Measurements from ENCODE around the gene SLC35A1.
A peak's percentile ranks its signal among the peaks of the same experiment; 100 is the strongest.

SLC35A1 gene, protein sequence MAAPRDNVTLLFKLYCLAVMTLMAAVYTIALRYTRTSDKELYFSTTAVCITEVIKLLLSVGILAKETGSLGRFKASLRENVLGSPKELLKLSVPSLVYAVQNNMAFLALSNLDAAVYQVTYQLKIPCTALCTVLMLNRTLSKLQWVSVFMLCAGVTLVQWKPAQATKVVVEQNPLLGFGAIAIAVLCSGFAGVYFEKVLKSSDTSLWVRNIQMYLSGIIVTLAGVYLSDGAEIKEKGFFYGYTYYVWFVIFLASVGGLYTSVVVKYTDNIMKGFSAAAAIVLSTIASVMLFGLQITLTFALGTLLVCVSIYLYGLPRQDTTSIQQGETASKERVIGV

DNA sequence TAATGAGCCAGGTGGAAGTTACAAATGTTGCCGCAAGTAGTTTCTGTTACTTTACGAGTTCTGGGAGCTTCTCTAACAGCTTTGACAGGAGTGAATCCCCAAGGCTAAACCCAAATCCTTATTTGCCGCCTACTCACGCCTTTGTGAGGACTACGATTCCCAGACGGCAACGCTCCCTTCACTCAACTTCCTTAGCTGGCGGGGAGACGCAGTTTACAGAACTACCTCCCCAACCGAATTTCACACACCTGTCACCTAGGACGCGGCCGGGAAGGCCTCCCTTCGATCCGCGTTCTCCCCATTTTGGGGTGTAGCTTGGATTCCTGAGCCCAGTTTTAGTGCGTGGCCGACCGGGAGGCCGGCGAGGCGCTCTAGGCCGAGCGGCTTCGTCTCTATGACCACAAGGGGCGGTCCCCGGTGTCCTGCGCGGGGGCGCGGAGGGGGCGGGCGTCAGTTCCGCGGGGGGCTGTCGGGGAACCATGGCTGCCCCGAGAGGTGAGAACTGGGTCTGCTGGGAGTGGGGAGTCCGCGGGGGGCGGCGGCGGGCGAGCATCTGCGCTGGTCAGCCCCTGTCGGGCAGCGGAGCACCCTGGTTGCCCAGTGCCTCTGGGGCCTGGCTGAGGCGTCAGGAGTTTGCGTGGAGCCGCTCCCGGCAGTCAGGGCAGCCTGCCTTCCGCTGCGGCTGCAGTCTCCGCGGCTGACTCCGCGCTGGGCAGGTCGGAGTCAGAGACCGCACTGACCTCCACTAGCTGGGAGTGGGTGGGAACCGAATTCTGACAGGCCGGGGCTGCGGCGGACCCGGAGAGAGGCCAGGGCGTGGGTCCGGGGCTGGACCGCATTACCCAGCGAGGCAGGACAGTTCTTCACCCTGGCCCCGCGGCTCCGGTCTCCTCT lies at the start of gene SLC35A1:
SLC35A1 (plus strand) TSS at position 450 of the 894 bp plus-strand sequence; CDS start at position 480, 30 bp downstream.
- Histone ChIP-seq H3K4me1 (ENCODE audit: insufficient read depth, low read length) (peaks cover 9% of the 10 kb centered on the region), H2AFZ (ENCODE audit: low read depth, low read length) (peak within 1 kb of the TSS; percentile 90), H3K4me3 (ENCODE audit: low read length) (peak within 1 kb of the TSS; percentile 95), H3K36me3 (ENCODE audit: insufficient read depth, low read length) (no peaks in the 10 kb centered on the region), H3K9me3 (ENCODE audit: low read length) (no peaks in the 10 kb centered on the region), H3K27me3 (ENCODE audit: insufficient read depth, low read length) (no peaks in the 10 kb centered on the region)

DNA sequence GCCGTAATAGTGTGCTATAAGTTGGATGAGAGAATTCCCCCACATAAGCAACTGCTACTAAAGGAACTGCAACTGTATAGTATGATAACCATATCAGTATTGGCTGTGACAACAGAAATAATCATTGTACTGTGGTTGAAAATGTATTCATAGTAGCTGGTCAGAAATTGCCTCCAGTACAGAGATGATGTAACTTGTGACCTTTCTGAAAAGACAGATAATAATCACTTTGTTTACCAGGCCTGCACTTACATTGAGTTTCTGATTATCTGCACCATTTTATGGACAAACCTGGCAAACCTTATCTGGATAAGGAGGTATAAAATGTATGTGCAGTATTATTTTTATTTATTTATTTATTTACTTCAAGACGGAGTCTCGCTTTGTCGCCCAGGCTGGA lies 46.0 kb upstream of the SLC35A1 start:
- Histone ChIP-seq H3K27me3 (ENCODE audit: insufficient read depth, low read length) (no peaks in the 10 kb centered on the region), H3K36me3 (ENCODE audit: insufficient read depth, low read length) (no peaks in the 10 kb centered on the region), H3K4me1 (ENCODE audit: insufficient read depth, low read length) (no peaks in the 10 kb centered on the region), H3K4me3 (ENCODE audit: low read length) (no peak overlapping the region), H3K9me3 (ENCODE audit: low read length) (no peaks in the 10 kb centered on the region), H2AFZ (ENCODE audit: low read depth, low read length) (no peak overlapping the region)

- Histone ChIP-seq H3K36me3 (ENCODE audit: insufficient read depth, low read length) (no peaks in the 10 kb centered on the region), H3K4me1 (ENCODE audit: insufficient read depth, low read length) (no peaks in the 10 kb centered on the region), H2AFZ (ENCODE audit: low read depth, low read length) (no peak overlapping the region), H3K27me3 (ENCODE audit: insufficient read depth, low read length) (no peaks in the 10 kb centered on the region), H3K4me3 (ENCODE audit: low read length) (no peak overlapping the region), H3K9me3 (ENCODE audit: low read length) (no peaks in the 10 kb centered on the region)
These were observed 42.3 kb upstream of the SLC35A1 start for GRCh38 chr6:87430499-87430898.

DNA sequence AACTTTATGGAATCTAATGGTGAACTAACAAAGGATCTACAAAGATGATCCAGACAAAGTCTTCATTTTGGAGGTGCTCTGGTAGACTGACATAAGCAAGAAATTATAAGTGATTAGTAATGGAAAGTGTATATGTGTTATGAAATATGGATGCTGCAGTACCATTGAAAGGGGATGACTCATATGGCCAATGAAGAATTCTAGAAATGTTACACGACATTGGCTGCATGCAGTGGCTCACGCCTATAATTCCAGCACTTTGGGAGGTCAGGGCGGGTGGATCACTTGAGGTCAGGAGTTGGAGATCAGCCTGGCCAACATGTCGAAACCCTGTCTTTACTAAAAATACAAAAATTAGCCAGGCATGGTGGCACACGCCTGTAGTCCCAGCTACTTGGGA lies 41.5 kb upstream of the SLC35A1 start:
- Histone ChIP-seq H2AFZ (ENCODE audit: low read depth, low read length) (no peak overlapping the region), H3K4me1 (ENCODE audit: insufficient read depth, low read length) (no peaks in the 10 kb centered on the region), H3K4me3 (ENCODE audit: low read length) (no peak overlapping the region), H3K27me3 (ENCODE audit: insufficient read depth, low read length) (no peaks in the 10 kb centered on the region), H3K9me3 (ENCODE audit: low read length) (no peaks in the 10 kb centered on the region), H3K36me3 (ENCODE audit: insufficient read depth, low read length) (no peaks in the 10 kb centered on the region)

DNA sequence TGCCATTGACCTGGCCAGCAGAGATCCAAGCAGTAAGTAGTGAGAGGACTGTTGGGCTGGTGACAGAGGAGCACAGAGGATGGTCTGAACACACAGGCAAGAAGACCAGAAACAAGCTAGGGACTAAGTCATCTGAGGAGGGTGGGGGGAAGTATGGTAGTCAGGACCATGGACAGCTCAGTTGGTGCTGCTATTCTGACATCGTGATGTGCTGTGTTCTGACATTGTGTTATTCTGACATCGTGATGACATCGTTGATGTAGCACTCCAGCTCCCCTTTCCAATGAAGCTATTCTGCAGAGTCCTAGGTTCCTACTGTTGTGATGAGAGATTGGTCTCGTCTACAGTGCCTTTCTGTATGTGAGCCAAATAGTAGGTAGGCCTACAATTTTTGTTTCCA lies 36.3 kb upstream of the SLC35A1 start:
- no peaks in the 10 kb centered on the region for H3K4me1 ChIP-seq (ENCODE audit: insufficient read depth, low read length)
- H3K27me3 ChIP-seq (ENCODE audit: insufficient read depth, low read length) = no peaks in the 10 kb centered on the region
- H2AFZ ChIP-seq (ENCODE audit: low read depth, low read length) = no peak overlapping the region

GRCh38 chr6:87441711-87442110 lies 31.1 kb upstream of the SLC35A1 start:
- no peak overlapping the region for H2AFZ ChIP-seq (ENCODE audit: low read depth, low read length)
- H3K27me3 ChIP-seq (ENCODE audit: insufficient read depth, low read length) = no peaks in the 10 kb centered on the region
- H3K36me3 ChIP-seq (ENCODE audit: insufficient read depth, low read length) = no peaks in the 10 kb centered on the region
- H3K9me3 ChIP-seq (ENCODE audit: low read length) = no peaks in the 10 kb centered on the region
- no peak overlapping the region for H3K4me3 ChIP-seq (ENCODE audit: low read length)
- H3K4me1 ChIP-seq (ENCODE audit: insufficient read depth, low read length) = peaks cover 8% of the 10 kb centered on the region

More for the DNA sequence above, 36.3 kb upstream of the SLC35A1 start:
- H3K4me3 ChIP-seq (ENCODE audit: low read length) = no peak overlapping the region
- H3K36me3 ChIP-seq (ENCODE audit: insufficient read depth, low read length) = no peaks in the 10 kb centered on the region
- H3K9me3 ChIP-seq (ENCODE audit: low read length) = no peaks in the 10 kb centered on the region

DNA sequence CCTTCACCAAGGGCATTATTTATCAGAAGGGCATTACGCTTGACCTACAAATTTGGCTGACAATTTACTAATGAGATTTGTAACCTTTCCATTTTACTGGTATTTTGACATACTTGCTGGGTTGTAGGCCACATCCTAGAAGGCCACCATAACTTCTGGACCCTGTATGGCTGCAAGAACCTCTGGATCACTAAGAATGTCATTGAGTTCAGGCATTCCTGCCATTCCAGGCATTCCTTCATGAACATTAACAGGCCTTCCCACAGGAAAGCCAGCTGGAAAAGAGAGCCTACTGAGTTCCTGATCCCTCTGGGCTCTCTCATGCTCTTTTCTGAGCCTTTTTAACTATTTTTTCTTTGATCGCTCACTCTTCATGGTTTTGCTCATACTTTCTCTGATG lies 28.4 kb upstream of the SLC35A1 start:
- Histone ChIP-seq H3K36me3 (ENCODE audit: insufficient read depth, low read length) (no peaks in the 10 kb centered on the region), H3K27me3 (ENCODE audit: insufficient read depth, low read length) (no peaks in the 10 kb centered on the region), H2AFZ (ENCODE audit: low read depth, low read length) (no peak overlapping the region), H3K4me3 (ENCODE audit: low read length) (no peak overlapping the region), H3K9me3 (ENCODE audit: low read length) (no peaks in the 10 kb centered on the region), H3K4me1 (ENCODE audit: insufficient read depth, low read length) (peaks cover 8% of the 10 kb centered on the region)

DNA sequence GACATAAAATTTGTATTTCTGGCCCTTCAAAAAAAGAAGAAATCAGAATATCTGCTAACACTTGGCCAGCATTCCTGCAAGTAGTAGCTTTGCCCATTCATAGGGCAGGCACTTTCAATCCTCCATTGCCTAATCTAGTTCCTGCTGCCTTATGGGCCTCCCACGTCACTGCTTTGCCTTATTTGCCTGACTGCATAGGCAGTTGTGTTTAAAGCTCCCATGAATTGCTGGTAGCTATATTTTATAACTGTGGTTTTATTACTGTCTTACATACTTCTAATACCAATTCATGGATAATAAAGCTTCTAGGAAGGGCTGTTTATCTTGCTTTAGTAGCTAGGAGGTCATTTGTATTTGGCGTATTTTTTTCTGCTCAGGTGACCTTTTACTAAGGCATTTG lies 7.7 kb upstream of the SLC35A1 start:
- H3K4me1 ChIP-seq (ENCODE audit: insufficient read depth, low read length) = no peaks in the 10 kb centered on the region
- no peak overlapping the region for H2AFZ ChIP-seq (ENCODE audit: low read depth, low read length)
- H3K27me3 ChIP-seq (ENCODE audit: insufficient read depth, low read length) = no peaks in the 10 kb centered on the region
- no peaks in the 10 kb centered on the region for H3K9me3 ChIP-seq (ENCODE audit: low read length)
- H3K36me3 ChIP-seq (ENCODE audit: insufficient read depth, low read length) = no peaks in the 10 kb centered on the region
- no peak overlapping the region for H3K4me3 ChIP-seq (ENCODE audit: low read length)

DNA sequence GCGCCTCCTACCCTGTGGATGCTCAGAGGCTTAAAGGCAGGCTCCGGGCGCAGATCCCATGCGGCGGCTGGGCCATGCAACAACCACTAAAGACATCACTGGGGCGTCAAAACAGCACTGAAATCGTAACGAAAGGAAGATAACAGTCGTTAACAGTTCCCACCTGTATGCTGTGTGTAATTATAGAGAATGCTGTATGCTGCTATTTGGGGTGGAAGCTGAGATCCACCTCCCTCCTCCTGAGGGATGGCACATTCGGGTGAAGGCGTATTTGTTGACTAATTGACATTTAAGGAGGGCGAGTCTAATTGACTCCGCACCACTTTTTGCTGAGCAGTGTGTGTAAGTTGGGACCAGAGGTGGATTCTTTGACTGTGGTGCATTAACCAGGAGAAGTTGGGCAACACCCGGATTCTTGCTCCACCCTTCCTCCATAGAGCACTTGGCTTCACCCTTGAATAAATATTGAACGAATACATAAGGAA lies 687 bp downstream of the SLC35A1 start:
- Histone ChIP-seq H3K27me3 (ENCODE audit: insufficient read depth, low read length) (no peaks in the 10 kb centered on the region), H2AFZ (ENCODE audit: low read depth, low read length) (peak overlapping the region; percentile 90), H3K4me3 (ENCODE audit: low read length) (peak overlapping the region; percentile 95), H3K36me3 (ENCODE audit: insufficient read depth, low read length) (peaks cover 4% of the 10 kb centered on the region), H3K4me1 (ENCODE audit: insufficient read depth, low read length) (peaks cover 9% of the 10 kb centered on the region), H3K9me3 (ENCODE audit: low read length) (no peaks in the 10 kb centered on the region)

DNA sequence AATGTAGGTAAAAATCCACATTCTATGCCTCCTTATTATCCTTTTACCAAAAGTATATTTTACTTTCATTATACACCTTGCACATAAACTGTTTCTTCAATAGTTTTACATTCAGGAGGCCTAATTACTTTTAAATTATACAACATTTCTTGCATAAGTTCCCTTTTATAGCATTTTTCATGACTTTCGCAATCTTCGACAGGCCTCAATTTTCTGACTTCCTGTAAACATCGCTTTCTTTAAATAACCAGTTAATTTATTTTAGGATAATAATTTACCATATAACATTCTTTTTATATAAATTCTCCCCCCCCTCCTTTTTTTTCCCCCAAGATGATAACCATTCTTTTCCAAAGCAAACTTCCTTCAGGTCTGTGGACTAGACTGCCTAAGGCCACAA lies 9.2 kb downstream of the SLC35A1 start:
- no peak overlapping the region for H2AFZ ChIP-seq (ENCODE audit: low read depth, low read length)
- no peaks in the 10 kb centered on the region for H3K27me3 ChIP-seq (ENCODE audit: insufficient read depth, low read length)
- no peak overlapping the region for H3K4me3 ChIP-seq (ENCODE audit: low read length)
- H3K4me1 ChIP-seq (ENCODE audit: insufficient read depth, low read length) = no peaks in the 10 kb centered on the region
- peaks cover 4% of the 10 kb centered on the region for H3K36me3 ChIP-seq (ENCODE audit: insufficient read depth, low read length)
- H3K9me3 ChIP-seq (ENCODE audit: low read length) = peaks cover 7% of the 10 kb centered on the region

GRCh38 chr6:87482366-87482765 lies 9.6 kb downstream of the SLC35A1 start:
- H3K4me1 ChIP-seq (ENCODE audit: insufficient read depth, low read length) = peaks cover 2% of the 10 kb centered on the region
- H3K4me3 ChIP-seq (ENCODE audit: low read length) = no peak overlapping the region
- H3K36me3 ChIP-seq (ENCODE audit: insufficient read depth, low read length) = peaks cover 4% of the 10 kb centered on the region
- H3K27me3 ChIP-seq (ENCODE audit: insufficient read depth, low read length) = no peaks in the 10 kb centered on the region
- H3K9me3 ChIP-seq (ENCODE audit: low read length) = peaks cover 7% of the 10 kb centered on the region
- H2AFZ ChIP-seq (ENCODE audit: low read depth, low read length) = no peak overlapping the region

DNA sequence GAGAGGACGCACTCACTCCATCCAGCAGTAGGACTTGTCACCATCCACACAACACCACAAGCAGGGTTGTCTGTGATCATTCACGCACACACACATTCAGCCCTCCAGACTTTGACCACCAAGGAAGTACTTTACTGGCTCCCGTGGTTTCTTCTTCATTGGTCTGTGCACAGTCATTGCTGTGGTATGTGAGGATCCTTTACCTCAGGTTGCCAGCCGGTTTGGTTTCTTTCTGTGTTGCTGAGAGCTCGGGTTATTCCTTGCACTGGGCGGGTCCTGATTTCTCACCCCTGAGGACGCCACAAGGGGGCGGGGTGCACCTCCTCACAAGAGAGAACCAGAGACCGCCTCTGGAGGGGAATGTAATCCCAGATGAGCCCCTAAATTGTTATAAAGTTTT lies 11.2 kb downstream of the SLC35A1 start:
- no peaks in the 10 kb centered on the region for H3K27me3 ChIP-seq (ENCODE audit: insufficient read depth, low read length)
- no peak overlapping the region for H2AFZ ChIP-seq (ENCODE audit: low read depth, low read length)
- peaks cover 8% of the 10 kb centered on the region for H3K4me1 ChIP-seq (ENCODE audit: insufficient read depth, low read length)
- no peaks in the 10 kb centered on the region for H3K36me3 ChIP-seq (ENCODE audit: insufficient read depth, low read length)
- no peak overlapping the region for H3K4me3 ChIP-seq (ENCODE audit: low read length)
- peaks cover 7% of the 10 kb centered on the region for H3K9me3 ChIP-seq (ENCODE audit: low read length)

- no peak overlapping the region for H2AFZ ChIP-seq (ENCODE audit: low read depth, low read length)
- peaks cover 7% of the 10 kb centered on the region for H3K9me3 ChIP-seq (ENCODE audit: low read length)
- peaks cover 8% of the 10 kb centered on the region for H3K4me1 ChIP-seq (ENCODE audit: insufficient read depth, low read length)
- no peaks in the 10 kb centered on the region for H3K36me3 ChIP-seq (ENCODE audit: insufficient read depth, low read length)
- no peak overlapping the region for H3K4me3 ChIP-seq (ENCODE audit: low read length)
- H3K27me3 ChIP-seq (ENCODE audit: insufficient read depth, low read length) = no peaks in the 10 kb centered on the region
These were observed 11.7 kb downstream of the SLC35A1 start for GRCh38 chr6:87484491-87484890.
